ENCODE results near the gene RBM20. TPM values are rescaled to one million over a fixed set of nuclear protein-coding genes. Genes with fewer than 3 reads are reported as not detected.

Gene RBM20
- total and polyA plus RNA-seq, 10 of the 15 experiments (the other 5 are each of a cell fraction or from before 2014, with no cell fraction given), result 0.04 to 0.26 (median 0.15) TPM

GRCh38 chr10:110802551-110803238 is 158.6 kb downstream of the RBM20 start (continued):
- TF ChIP-seq JUND (IDR thresholded peaks at IDR 0.05; ENCODE audit: low read depth, low read length) (no peak), IKZF1 (conservative IDR thresholded peaks at IDR 0.05) (peak; percentile 81), IRF3 (IDR thresholded peaks at IDR 0.05) (no peak), ZBTB40 (IDR thresholded peaks at IDR 0.05; ENCODE audit: borderline replicate concordance) (no peak), ZBED1 (IDR thresholded peaks at IDR 0.05; ENCODE audit: borderline replicate concordance) (0 out of 2 replicates have a peak, but pooled peaks have one; percentile 29), EP300 (IDR thresholded peaks at IDR 0.05; ENCODE audit: borderline replicate concordance in 1 of 2, control insufficient read depth in 1 of 2, low read depth in 2 of 2, low read length in 2 of 2) (peak; percentile 19 to 52; a peak in 2 of 4 replicates), CHD2 (IDR thresholded peaks at IDR 0.05; ENCODE audit: borderline replicate concordance, low read depth, low read length) (no peak), SP1 (IDR thresholded peaks at IDR 0.05; ENCODE audit: low read depth, low read length) (peak; percentile 39), CREM (IDR thresholded peaks at IDR 0.05; ENCODE audit: low read depth) (peak; percentile 23; the same call in 1 of the 2 replicates), NR2F1 (conservative IDR thresholded peaks at IDR 0.05) (peak; percentile 93), NRF1 (conservative IDR thresholded peaks at IDR 0.05; ENCODE audit: low read depth, low read length) (no peak), SUZ12 (IDR thresholded peaks at IDR 0.05; ENCODE audit: unreplicated experiment) (no peak), KDM1A (IDR thresholded peaks at IDR 0.05; ENCODE audit: borderline replicate concordance) (no peak), ZNF24 (IDR thresholded peaks at IDR 0.05) (no peak)
- TF ChIP-seq, protein P1, sequence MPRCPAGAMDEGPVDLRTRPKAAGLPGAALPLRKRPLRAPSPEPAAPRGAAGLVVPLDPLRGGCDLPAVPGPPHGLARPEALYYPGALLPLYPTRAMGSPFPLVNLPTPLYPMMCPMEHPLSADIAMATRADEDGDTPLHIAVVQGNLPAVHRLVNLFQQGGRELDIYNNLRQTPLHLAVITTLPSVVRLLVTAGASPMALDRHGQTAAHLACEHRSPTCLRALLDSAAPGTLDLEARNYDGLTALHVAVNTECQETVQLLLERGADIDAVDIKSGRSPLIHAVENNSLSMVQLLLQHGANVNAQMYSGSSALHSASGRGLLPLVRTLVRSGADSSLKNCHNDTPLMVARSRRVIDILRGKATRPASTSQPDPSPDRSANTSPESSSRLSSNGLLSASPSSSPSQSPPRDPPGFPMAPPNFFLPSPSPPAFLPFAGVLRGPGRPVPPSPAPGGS (IDR thresholded peaks at IDR 0.05; ENCODE audit: borderline replicate concordance, insufficient read depth, low read depth, low read length, poor library complexity, severe bottlenecking), result no peak
- TF ChIP-seq, protein P2, sequence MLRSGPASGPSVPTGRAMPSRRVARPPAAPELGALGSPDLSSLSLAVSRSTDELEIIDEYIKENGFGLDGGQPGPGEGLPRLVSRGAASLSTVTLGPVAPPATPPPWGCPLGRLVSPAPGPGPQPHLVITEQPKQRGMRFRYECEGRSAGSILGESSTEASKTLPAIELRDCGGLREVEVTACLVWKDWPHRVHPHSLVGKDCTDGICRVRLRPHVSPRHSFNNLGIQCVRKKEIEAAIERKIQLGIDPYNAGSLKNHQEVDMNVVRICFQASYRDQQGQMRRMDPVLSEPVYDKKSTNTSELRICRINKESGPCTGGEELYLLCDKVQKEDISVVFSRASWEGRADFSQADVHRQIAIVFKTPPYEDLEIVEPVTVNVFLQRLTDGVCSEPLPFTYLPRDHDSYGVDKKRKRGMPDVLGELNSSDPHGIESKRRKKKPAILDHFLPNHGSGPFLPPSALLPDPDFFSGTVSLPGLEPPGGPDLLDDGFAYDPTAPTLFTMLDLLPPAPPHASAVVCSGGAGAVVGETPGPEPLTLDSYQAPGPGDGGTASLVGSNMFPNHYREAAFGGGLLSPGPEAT (IDR thresholded peaks at IDR 0.05; ENCODE audit: low read depth), result peak; percentile 65; the same call in 1 of the 2 replicates
- TF ChIP-seq, protein P3, sequence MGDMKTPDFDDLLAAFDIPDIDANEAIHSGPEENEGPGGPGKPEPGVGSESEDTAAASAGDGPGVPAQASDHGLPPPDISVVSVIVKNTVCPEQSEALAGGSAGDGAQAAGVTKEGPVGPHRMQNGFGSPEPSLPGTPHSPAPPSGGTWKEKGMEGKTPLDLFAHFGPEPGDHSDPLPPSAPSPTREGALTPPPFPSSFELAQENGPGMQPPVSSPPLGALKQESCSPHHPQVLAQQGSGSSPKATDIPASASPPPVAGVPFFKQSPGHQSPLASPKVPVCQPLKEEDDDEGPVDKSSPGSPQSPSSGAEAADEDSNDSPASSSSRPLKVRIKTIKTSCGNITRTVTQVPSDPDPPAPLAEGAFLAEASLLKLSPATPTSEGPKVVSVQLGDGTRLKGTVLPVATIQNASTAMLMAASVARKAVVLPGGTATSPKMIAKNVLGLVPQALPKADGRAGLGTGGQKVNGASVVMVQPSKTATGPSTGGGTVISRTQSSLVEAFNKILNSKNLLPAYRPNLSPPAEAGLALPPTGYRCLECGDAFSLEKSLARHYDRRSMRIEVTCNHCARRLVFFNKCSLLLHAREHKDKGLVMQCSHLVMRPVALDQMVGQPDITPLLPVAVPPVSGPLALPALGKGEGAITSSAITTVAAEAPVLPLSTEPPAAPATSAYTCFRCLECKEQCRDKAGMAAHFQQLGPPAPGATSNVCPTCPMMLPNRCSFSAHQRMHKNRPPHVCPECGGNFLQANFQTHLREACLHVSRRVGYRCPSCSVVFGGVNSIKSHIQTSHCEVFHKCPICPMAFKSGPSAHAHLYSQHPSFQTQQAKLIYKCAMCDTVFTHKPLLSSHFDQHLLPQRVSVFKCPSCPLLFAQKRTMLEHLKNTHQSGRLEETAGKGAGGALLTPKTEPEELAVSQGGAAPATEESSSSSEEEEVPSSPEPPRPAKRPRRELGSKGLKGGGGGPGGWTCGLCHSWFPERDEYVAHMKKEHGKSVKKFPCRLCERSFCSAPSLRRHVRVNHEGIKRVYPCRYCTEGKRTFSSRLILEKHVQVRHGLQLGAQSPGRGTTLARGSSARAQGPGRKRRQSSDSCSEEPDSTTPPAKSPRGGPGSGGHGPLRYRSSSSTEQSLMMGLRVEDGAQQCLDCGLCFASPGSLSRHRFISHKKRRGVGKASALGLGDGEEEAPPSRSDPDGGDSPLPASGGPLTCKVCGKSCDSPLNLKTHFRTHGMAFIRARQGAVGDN (IDR thresholded peaks at IDR 0.05), result peak; percentile 60; the same call in 1 of the 2 replicates

Measured in GM12878 (cell line).